Measurements from ENCODE around the gene INTS3.

Gene INTS3

GRCh38 chr1:153796786-153797659 lies 69.2 kb downstream of the INTS3 start:
- Histone ChIP-seq H3K4me3 (ENCODE audit: low read depth, low read length) (no peak overlapping the region), H3K36me3 (replicated peaks) (no peaks in the 10 kb centered on the region), H3K27ac (no peak overlapping the region), H3K27me3 (replicated peaks) (no peaks in the 10 kb centered on the region)
- TF ChIP-seq CTCF (IDR thresholded peaks at IDR 0.05; ENCODE audit: low read depth, low read length, missing control alignments), result peak; percentile 87
- DNase-seq, result peak; percentile 59
- in situ Hi-C loops (cut with HindIII; ENCODE audit: low pct_ligation_motif_present, low sequenced_read_pairs), result no loop called here

DNA sequence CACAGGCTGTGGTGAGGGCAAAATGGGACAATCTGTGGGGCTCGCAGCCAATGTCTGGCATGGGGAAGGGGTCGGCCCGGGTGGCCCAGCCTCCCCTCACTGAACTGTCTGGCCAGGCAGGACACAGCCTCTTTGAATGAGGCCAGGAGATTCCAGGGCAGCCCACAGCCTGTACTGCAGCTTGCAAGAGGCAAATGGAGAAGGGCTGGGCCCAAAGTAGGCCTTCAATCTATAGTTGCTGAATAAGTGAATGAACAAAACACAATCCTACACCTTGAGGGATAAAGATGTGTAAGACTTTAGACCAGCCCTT lies 70.6 kb downstream of the INTS3 start:
- Histone ChIP-seq H3K4me3 (ENCODE audit: low read depth, low read length) (no peak overlapping the region), H3K27me3 (replicated peaks) (no peaks in the 10 kb centered on the region), H3K36me3 (replicated peaks) (no peaks in the 10 kb centered on the region), H3K27ac (no peak overlapping the region)
- in situ Hi-C loops (cut with HindIII; ENCODE audit: low pct_ligation_motif_present, low sequenced_read_pairs), result no loop called here
- TF ChIP-seq CTCF (IDR thresholded peaks at IDR 0.05; ENCODE audit: low read depth, low read length, missing control alignments), result no peak
- no peak for DNase-seq

DNA sequence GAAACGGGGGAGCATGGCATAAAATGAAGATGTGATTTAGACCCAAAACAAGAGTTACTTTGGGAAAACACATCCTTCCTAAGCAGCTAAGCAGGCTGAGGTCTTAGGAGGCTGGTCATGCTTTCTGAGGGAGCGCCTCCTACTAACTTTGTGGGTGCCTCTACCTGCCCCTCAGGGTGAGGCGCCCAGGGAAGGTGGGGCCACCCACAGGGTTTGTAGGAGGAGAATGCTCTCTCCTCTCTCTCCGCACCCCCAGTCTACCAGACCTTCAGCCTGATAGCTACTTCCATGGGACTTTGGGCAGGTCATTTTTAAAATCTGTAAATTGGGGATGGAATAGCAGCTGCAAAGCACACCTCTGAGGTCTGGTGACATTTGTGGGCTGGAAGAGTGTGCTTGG lies 71.2 kb downstream of the INTS3 start:
- no peak for DNase-seq
- H3K36me3 ChIP-seq (replicated peaks), result no peaks in the 10 kb centered on the region
- H3K4me3 ChIP-seq (ENCODE audit: low read depth, low read length), result no peak overlapping the region
- H3K27ac ChIP-seq, result no peak overlapping the region
- no peak for TF ChIP-seq CTCF (IDR thresholded peaks at IDR 0.05; ENCODE audit: low read depth, low read length, missing control alignments)
- H3K27me3 ChIP-seq (replicated peaks), result no peaks in the 10 kb centered on the region
- in situ Hi-C loops (cut with HindIII; ENCODE audit: low pct_ligation_motif_present, low sequenced_read_pairs), result no loop called here

DNA sequence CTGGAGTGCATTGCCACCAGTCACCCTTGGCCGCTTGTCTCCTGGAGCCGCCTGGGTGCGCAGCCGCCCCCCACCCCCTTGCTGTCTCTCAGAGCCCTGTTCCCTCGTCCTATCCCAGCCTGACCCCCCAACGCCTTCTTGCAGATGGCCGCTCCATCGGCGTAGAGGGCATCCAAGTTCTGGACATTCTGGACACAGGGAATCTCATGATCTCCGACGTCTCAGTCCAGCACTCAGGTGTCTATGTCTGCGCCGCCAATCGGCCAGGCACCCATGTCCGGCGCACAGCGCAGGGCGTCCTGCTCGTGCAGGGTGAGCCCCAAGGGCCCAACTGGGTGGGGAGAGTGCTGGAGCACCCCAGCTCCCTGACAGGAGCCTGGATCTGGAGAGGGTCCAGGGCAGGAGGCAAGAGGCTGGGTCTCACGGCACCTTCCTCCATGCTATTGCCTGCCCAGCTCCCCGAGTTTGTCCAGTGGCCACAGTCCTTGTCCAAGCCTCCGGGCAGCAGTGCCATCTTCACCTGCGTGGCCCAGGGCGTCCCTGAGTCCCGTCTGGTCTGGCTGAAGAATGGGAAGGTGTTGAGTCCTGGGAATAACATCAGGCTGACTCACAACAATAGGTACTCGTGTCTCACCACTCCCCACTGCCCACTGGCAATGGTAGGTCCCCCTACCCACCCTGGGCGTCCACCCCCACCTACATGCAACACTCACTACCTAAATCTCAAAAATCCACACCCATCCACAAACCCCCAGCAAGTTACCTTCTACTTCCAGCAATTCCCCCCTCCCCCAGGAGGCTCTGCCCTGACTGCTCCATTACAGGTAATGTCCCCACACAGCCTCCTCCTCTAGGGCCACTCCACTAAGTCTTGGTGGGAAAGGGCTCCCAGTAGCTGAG lies 72.0 kb downstream of the INTS3 start:
- H3K4me3 ChIP-seq (ENCODE audit: low read depth, low read length), result no peak overlapping the region
- no peaks in the 10 kb centered on the region for H3K27me3 ChIP-seq (replicated peaks)
- no peak for TF ChIP-seq CTCF (IDR thresholded peaks at IDR 0.05; ENCODE audit: low read depth, low read length, missing control alignments)
- H3K36me3 ChIP-seq (replicated peaks), result no peaks in the 10 kb centered on the region
- no peak for DNase-seq
- H3K27ac ChIP-seq, result no peak overlapping the region
- in situ Hi-C loops (cut with HindIII; ENCODE audit: low pct_ligation_motif_present, low sequenced_read_pairs), result no loop called here

DNA sequence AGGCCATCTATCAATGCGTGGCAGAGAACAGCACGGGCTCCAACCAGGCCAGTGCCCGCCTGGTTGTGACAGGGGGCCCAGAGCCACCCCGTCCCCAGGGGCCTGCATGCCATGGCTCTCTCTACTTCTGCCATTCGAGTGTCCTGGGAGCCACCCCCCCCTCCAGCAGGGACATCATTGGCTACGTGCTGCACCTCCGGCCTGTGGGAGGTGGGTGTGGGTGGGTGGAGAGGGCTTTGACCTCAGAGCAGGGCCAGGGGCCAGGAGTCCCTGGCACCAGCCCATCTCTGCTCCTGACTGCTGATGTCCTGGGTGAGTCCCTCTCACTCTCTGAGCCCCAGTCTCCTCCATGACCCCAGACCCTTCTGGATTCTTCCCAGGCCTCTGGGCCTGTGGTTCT lies 72.7 kb downstream of the INTS3 start:
- Histone ChIP-seq H3K27ac (no peak overlapping the region), H3K4me3 (ENCODE audit: low read depth, low read length) (no peak overlapping the region), H3K36me3 (replicated peaks) (no peaks in the 10 kb centered on the region), H3K27me3 (replicated peaks) (no peaks in the 10 kb centered on the region)
- DNase-seq, result no peak
- no peak for TF ChIP-seq CTCF (IDR thresholded peaks at IDR 0.05; ENCODE audit: low read depth, low read length, missing control alignments)
- in situ Hi-C loops (cut with HindIII; ENCODE audit: low pct_ligation_motif_present, low sequenced_read_pairs), result no loop called here

Measured in brain microvascular endothelial cell (primary cell).